COLO668 (cell line): ENCODE results near the gene DPP10.

Experiments
- DNase-seq: peaks from one replicate; lab custom pipeline; 2025; ENCODE audit not compliant: unreplicated experiment; lab: John Stamatoyannopoulos, UW

Gene DPP10

DNA sequence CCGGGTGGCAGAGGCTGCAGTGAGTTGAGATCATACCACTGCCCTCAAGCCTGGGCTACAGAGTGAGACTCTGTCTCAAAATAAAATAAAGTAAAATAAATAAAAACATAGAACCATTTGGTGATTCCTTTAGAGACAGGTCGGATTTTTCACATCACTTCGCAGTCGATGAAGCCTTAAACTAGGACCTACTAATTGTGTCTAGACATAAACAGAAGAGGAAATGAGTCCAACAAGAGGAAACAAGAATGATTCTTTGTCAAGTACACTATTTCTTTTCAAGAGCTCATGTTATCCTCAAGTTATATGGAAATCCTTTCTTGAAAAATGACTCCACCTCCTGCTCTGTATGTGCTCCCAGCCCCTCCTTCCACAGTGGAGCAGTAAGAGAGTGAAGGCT is 758.9 kb downstream of the DPP10 start:
- DNase-seq: no peak

DNA sequence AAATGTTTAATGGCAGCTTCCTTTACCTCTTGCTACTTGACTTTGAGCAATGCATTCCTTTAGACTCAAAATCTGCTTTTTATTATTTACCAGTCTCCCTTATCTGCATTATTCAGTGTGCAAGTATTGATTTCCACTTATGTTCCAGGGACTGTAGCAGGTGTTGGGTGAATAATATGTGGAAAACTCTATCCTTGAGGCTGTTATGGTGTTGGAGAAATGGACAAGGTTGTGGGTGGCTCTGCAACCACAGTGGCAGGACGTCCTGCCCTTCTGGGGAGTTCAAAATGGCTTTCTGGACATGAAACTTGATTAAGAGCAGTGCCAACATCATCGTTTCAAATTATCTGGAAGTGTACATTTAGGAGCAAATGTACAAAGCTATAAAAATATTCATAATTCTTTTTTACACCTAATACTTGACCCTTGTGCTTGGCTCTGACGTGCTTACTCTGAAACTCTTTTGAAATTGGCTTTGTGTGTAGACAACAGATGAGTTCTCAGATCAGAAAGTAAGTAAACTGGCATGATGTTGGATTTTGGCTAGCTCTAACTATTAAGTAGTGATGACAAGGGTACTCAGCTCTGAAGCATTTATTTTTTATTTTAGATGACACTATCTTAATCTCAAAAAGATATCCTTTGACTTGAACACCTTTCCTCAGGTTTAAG is 766.2 kb downstream of the DPP10 start:
- DNase-seq: no peak

DNA sequence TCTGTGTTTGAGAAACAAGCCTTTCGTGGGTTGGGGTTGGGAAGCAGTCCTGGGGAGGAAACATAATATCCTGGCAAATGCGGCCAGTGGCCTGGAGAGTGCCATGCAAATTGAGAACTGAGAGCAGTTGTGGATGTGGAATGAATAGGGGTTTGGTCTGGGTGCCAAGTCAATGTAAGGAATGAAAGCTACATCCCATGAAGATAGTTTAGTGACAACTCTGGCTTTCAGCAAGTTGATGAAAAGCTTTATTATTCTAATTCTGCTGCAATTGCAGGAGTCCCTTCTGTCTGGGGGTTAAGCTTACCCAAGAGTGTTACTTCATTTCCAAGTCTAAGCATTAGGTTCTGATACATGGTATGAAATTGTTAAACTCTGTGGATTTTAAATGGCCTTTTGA is 771.6 kb downstream of the DPP10 start:
- DNase-seq: no peak

DNA sequence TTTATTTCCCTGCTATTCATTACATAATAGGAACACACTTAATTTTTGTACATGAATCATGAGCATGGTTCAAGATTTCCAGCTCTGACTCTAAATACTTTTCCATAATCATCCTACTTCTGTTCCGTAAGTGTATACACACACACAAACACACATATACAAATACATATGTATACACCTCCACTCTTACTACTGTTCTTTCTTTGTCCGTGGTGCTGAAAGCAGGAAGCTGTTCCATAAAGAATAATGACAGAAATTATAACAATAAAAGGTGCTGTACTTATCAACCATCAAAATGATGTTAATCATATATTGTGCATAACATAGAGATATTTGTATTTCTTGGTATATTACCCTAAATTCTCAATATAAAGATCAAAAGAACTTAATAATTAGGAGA is 776.9 kb downstream of the DPP10 start:
- DNase-seq: no peak

DNA sequence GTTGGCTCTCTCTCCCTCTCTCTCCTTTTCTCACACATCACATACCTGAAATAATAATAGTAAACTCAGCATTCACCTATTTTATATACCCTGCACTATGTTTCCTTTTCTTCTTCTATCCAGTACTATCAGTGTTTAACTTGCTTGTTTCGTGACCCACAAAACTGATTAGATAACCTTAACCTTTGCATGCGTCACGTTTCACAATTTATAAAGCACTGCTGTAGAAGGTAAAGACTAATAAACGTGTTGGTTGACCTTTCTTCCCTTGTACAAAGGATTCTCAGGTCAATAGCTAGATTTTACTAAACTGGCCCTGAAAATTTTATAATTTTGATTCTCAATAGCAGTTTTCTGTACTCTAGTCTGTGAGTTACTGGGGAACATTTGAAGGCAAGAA is 791.7 kb downstream of the DPP10 start:
- DNase-seq: no peak

DNA sequence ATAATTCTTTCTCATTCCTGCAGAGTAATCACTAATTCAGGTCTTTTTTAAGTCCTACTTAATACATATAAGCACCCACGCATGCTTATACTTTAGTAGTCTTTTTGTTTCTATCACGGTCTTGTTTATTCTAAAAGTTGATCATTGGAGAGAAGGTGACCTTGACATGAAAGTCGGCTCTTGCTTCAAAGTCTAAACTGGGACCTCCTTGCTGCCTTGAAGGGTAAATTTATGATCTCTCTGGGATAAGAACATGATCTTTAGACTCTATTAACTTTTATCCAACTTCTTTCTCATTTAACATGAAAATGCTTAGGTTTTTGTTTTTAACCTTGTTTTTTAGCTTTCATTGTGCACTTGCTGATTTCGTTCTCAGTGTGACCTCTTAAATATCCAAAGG is 792.3 kb downstream of the DPP10 start:
- no peak for DNase-seq

DNA sequence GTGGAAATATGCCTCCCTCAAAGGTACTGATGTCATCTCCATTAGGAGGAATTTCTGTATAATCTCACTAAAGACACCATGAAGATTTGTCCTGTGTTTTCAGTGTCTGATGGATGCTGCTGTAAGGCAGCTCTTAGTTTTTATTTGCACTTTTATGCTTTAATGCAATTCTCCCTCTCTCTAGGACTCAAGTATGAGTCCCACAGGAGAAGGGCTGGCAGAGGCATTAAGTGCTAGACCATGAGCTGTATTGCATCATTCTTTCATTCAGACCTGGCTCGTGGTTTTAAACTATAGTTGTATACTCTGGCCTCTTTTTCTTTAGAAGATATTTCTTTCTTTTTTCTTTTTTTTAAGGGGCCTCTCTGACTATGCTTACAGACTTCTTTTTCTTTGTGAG is 805.6 kb downstream of the DPP10 start:
- no peak for DNase-seq

DNA sequence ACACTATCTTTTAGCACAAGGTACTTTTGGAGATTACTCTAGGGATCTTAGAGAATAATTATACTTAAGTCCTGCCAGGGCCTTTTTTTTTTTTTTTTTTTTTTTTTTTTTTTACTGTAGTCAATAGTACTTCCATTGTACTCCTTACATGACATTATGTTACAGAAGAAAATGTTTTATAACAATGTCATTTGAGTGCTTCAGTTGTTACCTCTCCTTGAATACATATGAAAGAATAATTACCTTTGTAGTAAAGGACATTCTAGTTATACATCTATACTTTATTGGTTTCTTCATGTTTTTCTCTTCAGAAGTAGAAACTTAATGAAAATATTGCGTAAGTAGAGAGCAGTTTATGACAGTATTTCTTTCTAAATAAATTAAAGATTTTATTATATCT is 834.9 kb downstream of the DPP10 start:
- no peak for DNase-seq

DNA sequence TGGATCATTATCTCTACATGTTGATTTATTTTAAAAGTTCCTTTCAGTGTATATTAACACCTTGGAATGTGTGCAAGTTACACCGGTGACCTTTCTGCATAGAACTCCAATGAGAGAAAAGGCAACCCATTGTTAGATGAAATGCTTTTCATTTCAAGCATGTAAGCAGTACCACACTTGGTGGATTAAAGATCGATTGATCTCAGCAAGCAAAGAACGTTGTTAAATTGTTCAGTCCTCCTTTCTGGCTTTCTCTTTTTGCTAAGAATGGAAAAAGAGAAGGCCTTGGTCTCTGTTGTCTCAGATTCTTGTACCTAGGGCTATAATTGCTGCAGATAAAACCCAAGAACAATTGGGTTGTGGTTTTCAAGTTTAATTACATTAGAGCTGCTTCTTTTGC is 843.0 kb downstream of the DPP10 start:
- no peak for DNase-seq

DNA sequence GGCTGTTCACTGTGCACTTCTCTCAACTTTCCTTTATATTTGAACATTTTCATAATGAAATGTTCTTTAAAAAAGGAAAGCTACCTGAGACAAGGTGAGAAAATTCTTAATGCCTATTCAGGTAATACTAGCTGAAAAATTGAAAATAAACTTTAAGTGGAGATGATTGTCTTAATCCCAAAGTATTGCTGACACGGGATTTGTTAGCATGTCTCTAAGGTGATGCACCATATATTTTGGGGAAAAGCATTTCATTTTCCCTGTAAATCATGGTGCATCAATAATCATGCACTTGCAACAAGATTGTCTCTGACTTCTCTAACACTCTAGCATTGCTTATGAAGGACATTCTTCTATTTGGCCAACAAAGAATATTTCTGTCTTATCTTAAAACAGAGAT is 848.0 kb downstream of the DPP10 start:
- DNase-seq: no peak

DNA sequence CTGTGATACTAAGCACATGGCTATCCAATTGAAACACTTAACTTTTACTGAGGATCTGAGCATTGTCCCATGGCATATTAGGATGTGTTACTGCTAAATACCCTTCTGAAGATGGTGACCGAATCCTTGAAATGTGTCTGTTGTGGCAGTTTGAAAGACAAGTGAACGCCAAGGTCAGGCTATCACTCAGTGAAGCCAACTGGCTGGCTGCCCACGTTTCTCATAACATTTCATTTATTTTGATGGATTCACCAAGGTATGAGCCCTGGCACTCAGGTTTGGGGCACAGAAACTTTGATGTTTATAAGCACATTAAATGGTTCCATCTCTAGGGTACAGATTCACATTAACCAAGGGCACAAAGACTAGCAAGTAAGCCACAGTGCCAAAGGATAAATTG is 850.3 kb downstream of the DPP10 start:
- no peak for DNase-seq

DNA sequence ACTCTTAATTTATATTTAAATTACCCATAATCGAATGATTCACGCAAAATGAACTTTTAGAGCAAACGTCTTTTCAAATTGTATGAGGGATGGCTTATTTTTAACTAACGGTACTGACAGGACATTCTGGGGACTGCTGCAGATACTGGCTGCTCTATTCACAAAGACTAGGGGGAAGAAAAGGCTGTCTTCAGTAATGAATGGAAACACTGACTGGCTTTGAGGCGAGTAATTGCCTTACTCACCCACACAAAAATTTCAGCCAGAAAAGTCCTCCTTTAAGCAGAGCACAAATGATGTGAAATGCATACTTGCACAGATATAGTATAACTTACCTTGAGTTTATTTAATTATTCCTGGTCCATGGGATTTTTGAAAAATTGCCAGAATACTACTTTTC is 852.6 kb downstream of the DPP10 start:
- no peak for DNase-seq

DNA sequence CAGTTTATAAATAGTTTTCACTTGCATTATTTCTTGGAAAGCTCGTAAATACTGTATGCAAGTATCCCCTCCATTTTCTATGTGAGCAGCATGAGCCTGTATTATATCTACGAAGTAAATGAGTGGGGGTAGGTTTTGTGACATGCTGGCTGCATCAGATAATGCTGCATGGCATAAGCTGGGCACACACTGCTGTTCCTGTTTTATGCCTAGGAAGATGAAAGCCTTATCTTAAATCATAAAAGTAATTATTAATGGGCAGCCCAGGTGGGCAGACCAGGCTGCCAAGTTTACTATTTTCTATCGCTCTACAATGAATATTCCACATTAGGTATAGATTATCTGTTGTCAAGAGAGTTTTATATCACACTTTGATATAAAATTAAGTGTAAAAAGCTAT is 854.6 kb downstream of the DPP10 start:
- DNase-seq: no peak

DNA sequence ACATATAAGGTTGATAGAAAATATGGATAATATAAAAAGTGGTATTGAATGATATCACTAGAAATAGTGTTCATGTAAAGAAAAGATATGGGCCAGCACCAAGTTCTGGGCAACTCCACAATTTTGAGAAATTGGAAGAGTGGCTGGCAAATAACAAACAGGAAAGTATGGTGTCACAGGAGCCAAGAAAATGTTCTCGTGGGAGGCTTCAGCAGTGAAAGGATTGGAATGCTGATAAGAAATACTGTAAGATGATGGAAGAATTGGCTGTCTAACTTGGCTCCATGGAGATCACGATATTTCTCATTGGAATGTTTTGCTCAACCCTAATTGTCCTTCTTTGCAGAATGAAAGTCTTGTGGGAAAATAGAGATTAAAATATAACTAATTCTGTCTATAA is 856.8 kb downstream of the DPP10 start:
- no peak for DNase-seq

DNA sequence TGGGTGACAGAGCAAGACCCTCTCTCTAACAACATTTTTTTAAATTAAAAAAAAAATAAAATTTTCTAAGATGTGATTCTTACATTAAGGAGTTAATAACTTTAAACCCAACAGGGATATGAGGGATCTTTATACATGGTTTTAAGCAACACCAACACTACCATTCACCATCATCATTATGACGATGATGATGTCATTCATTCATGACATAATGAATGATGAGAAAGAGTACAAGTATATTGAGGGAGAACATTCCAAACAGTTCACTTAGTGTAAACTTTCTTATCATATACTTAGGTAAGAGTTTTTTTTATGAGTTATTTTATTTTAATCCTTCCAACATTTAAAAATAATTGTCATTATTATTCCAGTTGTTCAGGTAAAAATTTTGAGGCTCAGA is 863.3 kb downstream of the DPP10 start:
- no peak for DNase-seq

DNA sequence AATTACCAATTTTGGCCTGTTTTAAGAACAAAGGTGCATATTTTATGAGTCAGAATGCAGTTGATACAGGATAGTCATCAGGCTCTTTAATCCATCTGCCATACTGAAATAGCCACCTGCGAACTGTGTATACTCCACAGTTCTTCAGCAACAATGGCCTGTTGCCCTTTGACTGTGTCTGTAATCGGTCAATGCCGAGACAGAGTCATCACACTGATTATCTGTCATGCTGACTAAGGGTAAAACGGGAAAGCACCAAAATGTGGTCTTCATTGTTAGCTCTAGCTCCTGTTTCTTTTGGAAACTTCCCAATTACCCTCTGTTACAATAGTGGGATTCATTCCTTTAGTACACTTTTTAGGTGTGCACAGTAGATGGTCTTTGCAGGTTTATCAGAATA is 871.7 kb downstream of the DPP10 start:
- no peak for DNase-seq

DNA sequence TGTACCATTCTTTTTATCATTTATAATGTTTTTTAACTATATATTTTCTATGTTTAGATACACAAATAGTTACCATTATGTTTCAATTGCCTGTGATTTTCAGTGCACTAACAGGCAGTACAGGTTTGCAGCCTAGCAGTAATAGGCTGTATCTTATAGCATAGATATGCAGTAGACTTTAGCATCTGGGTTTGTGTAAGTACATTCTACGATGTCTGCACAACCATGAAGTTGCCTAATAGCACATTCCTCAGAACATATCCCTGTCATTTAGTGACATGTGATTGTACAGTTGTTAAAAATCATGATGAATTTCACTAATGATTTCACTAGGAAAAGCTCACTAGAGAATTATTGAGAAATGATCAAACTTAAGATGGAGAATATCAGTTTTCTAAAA is 884.6 kb downstream of the DPP10 start:
- DNase-seq: no peak

DNA sequence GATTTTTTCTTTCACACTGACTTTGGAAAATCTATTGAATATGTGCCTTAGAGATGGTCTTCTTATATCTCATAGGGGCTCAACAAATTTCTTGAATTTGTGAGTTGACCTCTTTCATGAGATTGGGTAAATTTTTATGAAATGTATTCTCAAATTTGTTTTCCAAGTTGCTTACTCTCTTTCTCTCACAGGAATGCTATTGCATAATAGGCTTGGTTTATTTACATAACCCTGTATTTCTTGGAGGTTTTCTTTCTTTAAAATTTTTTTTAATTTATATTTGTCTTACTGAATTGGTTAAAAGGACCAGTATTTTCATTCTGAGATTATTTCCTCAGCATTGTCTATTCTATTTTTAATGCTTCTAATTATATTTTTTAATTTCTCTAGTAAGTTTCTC is 917.1 kb downstream of the DPP10 start:
- DNase-seq: no peak

DNA sequence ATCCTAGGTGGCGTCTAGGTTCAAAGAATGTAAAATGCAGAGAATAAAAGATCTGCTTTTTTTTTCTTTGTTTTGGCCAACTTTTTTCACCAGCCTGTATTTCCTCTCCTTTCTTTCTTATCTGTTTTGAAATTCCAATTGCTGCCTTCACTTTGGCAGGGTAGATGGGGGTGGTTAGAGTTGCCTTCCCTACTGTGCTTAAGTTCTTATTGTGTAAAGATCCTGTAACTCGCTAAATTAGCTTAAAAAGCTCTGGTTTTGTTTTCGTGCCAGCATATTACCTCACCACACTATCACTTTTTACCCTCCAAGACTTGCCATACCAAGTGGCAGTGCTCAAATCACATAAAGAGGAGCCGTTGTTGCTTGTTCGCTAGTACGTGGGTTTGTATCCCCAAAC is 921.7 kb downstream of the DPP10 start:
- no peak for DNase-seq

DNA sequence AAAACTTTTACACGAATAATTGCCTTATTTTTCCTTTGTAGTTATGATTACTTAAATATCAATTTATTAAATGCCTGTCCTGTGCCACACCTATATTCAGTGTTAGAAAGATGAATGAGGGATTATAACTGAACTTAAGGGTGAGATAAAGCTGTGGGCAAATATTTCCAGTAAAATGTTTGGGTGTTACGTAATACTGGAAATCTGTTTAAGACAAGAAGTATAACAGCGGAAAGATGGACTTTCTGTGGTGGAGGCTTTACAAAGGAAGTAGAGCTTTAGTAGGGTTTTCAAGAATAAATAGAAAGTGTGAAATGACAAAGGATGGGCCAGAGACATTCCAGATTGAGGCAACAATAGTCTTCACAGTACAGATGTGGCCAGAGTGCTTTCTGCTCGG is 927.0 kb downstream of the DPP10 start:
- DNase-seq: no peak

DNA sequence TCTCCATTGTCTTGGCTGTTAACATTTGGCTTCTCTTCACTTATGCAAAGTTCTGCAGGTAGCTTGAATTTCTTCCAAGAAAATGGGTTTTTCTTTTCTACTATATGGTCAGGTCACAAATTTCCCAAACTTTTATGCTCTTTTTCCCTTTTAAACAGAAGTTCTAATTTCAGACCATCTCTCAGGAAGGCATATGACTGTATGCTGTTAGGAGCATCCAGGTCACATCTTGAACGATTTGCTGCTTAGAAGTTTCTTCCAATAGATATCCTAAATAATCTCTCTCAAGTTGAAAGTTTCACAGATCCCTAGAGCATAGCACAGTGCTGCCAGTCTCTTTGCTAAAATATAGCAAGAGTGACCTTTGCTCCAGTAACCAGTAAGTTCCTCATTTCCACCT is 932.5 kb downstream of the DPP10 start:
- no peak for DNase-seq

DNA sequence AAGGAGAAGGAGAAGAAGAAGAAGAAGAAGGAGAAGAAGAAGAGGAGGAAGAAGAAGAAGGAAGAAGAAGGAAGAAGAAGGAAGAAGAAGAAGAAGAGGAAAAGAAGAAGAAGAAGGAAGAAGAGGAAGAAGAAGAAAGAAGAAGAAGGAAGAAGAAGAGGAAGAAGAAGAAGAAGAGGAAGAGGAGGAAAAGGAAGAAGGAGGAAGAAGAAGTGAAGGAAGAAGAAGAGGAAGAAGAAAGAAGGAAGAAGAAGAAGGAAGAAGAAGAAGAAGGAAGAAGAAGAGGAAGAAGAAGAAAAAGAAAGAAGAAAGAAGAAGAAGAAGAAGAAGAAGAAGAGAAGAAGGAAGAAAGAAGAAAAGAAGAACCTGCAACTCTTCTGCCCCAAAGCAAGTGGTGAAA is 942.0 kb downstream of the DPP10 start:
- DNase-seq: no peak

DNA sequence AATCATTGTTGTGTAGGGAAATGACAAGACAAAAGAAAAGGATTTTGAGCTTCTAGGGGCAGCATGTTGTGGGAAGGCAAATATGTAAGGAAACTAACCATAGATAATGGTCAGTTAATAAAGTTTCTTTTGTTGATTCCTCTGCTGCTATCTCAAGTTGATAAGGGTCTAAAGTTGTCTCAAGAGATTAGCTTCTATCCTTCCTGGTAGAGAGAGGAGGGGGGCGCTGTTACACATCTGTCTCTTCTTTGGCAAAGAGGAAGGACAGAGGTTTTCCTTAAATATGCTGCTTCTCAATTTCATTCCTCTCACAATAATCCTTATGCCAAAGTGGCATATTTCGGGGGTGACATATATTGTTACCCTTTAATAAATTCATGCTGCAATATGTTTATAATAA is 944.0 kb downstream of the DPP10 start:
- DNase-seq: no peak

DNA sequence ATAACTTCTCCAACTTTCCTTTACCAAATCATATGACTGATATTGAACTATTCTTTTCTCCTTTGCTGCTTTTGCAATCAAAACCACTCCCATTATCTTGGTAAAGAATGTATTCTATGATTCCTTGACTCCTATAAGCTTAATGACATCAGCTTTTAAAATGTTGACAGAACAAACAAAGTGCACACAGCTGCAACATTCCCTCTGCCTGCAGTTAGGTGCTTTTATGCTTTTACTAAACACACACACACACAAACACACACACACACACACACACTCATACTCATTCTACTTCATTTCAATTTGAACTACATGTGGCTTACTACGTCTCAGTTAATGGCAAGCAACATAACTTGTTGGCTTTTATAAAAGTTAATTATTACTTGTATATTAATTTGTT is 946.6 kb downstream of the DPP10 start:
- peak; percentile 36 for DNase-seq
